Measurements from ENCODE around the gene SNCG.
"Not testable (repeated sequence)": the region's sequence is repeated elsewhere in the genome, so short reads cannot be mapped to it uniquely, and the experiment has no call there.

SNCG gene

DNA sequence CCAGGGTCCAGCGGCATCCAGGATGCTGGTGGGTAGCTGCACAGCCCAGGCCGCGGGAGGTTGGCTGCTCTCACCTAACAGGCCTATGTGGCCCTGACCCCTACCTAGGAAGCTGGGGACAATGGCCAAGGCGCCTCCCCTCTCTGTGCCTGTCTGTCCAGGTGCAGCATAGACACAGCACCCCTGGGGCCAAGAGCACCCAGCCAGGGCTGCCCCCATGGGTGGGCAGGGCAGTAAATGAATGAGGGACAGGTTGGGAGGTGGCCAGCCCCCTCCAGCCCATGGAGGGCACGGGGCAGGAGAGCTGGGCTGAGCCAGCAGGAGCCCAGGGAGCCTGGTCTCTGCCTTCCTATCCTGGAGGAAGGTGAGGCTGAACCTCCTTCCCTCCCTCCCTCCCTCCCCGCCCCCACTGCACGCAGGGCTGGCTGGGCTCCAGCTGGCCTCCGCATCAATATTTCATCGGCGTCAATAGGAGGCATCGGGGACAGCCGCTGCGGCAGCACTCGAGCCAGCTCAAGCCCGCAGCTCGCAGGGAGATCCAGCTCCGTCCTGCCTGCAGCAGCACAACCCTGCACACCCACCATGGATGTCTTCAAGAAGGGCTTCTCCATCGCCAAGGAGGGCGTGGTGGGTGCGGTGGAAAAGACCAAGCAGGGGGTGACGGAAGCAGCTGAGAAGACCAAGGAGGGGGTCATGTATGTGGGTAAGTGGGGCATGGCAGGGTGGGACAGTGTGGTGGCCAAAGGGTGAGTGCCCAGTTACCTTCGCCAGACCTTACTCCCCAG is at the start of gene SNCG:
Gene SNCG (plus strand): TSS at position 484 of the 785 bp plus-strand sequence. CDS start 99 bp downstream, at position 583.
- DNase-seq, result no peak

DNA sequence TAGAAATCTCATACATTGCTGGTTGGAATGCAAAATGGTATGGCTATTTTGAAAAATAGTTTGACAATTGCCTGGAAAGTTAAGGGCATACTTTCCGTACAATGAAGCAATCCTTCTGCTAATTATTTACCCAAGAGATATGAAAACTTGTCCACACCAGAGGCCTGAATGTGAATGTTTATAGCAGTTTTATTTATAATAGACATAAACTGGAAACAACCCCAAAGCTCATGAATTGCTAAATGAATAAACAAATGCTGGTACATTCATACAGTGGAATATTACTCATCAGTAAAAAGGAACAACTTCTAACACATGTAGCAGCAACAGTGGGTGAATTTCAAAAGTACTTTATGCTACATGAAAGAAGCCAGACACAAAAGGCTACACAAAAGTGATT is 43.7 kb upstream of the SNCG start:
- DNase-seq, result no peak

DNA sequence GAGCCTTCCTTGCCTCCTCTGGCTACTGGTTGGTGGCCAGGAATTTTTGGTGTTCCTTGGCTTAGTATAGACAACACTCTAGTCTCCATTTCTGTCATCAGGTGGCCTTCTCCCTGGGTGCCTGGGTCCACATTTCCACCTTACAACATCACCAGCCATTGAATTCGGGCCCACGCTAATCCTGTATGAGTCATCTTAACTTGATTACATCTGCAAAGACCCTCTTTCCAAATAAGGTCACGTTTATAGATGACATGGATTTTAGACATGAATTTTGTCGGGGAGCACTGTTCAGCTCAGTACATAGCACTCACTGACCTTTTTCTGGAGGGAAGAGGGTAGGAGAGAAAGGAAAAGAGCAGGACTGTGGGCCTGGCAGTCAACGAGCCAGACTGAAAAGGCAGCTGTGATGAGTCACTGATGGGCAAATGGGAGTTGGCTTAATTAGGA is 40.4 kb upstream of the SNCG start:
- DNase-seq, result no peak

DNA sequence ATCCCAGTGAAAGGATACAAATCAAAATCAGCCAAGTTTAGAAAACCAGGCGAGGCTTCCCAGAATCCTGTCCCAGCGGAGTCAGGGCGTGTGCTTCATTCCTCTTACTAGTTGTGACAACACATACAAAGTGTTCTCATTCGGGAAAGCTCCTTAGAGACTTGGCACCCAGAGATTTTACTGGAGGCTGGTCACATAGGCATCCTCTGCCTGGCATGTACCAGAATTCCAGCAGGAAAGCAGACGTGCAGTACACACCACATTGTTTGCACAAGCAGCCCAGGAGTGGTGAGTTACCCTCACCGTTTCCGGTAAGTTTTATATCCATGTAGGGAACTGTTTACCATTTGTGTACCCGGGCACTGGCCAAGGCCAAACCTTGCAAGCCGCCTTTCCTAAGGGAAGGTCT is 35.8 kb upstream of the SNCG start:
- DNase-seq, result no peak

DNA sequence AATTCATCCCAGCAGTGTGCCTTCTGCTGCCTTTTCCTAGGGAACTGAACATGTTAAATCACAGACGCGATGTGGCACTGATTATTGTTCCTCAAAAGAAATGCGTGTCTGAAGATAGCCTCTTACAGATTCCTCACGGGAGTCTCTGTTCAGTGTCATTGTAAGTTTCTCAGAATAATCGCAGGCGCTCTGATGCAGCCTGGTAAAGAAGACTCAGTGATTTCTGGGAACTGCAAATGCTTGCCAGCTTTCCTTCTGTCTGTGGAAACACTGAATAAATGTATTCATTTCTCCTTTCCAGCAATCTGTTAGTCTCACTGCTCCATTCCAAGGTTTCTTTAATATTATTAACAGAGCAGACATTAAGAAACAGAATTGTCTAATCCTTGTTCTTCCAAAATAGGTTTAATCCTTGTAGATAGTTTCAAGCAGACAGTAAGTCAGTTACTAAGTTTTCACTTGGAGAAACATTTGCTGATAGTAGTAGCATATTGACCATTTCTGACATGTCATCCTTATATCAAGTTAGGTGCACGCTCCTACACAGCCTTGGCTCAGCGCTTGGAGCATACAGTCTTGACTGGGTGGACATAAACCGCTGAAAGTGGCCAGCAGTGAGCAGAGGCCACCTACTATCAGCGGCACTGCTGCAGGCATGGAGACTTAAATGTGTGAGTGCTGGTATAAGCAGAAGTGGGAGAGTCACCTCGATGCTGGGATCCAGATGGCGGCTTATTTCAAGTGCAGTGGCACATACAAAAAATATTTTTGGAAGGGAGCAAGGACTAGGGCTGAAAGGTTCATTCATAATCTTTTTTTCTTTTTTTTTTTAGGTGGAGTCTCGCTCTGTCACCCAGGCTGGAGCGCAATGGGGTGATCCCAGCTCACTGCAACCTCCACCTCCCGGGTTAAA is 28.7 kb upstream of the SNCG start:
- no peak for DNase-seq

DNA sequence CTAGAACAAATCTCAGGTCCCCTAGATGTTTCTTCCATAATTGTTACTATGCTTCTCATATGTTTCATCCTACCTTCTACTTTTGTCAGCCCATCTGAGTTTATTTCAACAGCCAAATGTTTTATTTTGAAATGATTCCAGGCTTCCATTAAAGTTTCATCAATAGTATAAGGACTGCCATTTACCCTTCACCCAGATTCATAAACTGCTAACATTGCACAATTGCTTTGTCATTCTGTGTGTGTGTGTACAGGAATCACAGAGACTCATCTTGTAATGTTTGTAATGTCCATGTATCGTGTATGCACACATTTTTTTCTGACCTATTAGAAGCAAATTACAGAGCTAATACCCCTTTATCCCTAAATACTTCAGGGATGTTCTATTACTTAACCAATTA is 26.5 kb upstream of the SNCG start:
- no peak for DNase-seq

DNA sequence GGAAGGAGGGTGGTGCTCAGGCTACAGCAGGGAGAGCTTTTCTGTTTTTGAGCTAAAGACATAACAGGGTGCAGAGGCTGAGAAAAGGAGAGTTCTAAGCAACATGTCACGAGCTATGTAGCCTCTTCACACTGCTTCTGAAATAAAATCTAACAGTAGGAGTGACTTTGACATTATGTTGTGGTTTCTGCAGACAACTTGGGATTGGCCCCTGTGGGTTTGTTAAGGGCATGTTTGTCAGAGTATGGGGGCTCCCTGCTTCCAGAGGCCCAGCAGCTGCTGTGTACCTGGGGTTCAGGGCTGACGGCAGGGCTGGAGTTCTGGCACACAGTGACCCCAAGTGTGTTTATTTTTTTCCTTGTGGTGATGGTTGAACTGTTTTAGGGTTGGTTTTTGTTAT is 25.7 kb upstream of the SNCG start:
- DNase-seq, result no peak

DNA sequence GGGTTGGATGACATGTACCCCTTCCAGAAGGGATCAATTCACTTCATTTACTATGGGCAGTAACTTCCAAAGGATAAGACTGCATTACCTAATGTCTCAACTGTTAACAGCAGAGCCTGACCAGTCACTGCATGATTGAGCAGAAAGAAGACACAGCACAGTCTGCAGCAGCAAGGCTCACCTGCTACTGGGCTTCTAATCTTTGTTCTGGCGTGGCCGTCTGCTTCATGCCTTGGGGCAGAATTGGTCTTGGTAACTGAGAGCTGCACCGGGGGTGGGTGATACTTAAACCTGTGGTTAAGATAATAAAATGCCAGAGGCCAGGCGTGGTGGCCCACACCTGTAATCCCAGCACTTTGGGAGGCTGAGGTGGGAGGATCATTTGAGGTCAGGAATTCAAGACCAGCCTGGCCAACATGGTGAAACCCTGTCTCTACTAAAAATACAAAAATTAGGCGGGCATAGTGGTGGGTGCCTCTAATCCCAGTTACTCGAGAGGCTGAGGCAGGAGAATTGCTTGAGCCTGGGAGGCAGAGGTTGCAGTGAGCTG is 24.2 kb upstream of the SNCG start:
- DNase-seq, result not testable (repeated sequence)

DNA sequence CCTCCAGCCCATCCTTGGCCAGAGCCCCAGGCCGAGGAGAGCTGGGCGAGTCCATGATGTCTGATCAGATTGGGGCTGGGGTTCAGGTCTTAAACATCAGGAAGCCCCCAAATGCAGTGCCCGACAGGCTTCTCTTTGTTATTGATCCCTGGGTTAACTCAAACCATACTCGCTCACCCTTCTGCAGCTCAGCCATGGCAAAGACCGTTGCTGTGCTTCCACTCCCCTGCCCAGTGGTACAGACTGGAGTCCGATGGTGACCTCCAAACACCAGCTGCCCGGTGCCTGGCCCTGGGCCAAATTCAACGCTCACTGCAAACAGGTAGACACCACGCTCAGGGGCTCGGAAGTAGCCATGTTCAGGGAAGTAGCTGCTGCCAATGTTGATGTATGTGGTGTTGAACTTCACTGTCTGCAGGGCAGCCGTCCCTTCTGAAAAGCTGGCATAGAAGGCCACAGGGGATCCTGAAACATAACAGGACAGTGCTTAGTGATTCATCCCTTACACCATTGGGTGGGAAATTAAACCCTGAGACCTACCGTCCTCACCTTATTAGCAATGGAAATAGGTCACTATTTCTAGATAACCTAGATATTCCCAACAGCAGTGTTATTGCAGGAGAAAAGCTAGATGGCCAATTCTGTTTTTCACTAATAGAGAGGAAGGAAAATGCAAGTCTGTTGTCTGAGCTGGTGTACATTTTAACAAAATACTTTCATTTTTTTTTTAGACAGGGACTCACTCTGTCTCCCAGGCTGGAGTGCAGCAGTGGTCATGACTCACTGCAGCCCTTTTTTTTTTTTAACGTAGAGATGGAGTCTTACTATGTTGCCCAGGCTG is 21.5 kb upstream of the SNCG start:
- no peak for DNase-seq

DNA sequence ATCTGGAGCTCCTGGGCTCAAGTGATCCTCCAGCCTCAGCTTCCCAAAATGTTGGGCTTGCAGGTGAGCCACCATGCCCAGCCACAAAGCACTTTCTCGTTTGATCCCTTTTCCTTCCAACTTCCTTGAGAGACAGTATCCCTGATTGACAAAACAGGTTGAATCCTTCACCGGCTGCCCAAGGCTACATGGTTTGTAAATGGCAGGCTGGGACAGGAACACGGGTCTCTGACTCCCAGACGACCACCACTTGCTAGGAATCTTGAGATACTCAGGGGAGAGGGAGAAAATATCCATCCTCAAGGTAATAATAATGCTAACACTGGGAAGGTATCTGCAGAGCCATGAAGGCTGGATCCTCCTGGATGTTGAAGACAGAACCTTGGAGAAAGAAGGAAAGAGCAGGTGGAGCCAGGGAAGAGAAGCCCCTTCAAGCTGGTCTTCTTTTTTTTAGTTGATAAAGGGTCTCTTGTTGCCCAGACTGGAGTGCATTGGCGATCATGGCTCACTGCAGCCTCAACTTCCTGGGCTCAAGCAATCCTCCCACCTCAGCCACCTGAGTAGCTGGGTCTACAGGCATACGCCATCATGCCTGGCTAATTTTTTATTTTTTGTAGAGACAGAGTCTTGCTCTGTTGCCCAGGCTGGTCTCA is 20.8 kb upstream of the SNCG start:
- DNase-seq, result no peak

DNA sequence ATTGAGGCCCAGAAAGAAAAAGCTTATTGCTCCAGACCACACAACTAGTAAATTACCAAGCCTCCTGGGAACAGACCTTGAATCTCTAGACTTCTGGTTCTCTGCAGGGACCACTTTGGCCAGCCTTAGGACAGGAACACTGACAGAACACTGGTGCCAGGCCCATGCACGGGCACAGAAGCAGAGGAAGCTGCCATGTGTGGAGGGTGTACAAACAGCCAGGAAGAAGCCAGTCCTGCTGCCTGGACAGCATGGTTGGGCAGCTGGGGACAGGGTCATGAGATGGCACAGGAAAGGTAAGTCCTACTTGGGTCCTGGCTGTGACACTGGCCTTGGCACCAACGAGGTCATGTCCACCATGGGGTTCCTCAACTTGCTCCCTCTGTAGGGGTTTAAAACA is 20.1 kb upstream of the SNCG start:
- DNase-seq, result no peak

DNA sequence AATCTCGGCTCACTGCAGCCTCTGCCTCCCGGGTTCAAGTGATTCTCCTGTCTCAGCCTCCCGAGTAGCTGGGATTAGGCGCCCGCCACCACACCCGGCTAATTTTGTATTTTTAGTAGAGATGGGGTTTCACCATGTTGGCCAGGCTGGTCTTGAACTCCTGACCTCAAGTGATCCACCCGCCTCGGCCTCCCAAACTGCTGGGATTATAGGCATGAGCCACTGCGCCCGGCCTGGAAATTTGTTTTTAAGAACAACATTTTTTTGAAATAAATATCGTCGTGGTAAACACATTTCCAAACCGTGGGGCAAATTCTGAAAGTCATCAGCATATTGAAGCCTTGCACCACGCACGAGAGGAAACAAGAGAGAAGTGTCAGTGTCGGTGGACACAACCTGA is 18.3 kb upstream of the SNCG start:
- not testable (repeated sequence) for DNase-seq

DNA sequence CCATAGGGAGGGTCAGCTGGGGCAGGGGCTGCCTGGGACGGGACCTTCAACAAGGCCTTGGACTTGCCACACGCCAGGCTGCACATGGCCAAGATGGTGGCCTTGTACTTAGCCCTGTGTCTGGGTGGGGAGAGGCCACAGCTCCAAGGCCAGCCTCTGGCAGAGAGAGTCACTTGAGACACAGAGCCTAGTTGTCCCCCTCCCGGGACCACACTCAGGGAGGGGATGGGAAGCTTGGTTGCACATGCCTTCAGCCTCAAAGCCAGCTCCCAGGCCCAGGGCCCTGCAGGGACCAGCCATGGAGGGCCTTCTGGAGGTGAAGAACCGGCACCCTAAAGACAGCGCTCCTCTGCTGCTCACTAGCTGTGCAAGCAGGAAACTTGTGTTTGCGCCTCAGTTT is 17.7 kb upstream of the SNCG start:
- no peak for DNase-seq

DNA sequence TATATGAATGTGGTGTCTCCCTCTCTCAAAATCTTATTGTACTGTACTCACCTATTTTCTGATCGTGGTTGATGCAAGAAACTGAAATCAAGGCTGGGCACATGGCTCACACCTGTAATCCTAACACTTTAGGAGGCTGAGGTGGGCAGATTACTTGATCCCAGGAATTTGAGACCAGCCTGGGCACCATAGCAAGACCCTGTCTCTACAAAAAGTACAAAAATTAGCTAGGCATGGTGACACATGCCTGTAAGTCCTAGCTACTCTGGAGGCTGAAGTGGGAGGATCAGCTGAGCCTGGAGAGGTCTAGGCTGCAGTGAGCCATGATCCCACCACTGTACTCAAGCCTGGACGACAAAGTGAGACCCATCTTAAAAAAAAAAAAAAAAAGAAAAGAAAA is 17.0 kb upstream of the SNCG start:
- DNase-seq, result no peak

DNA sequence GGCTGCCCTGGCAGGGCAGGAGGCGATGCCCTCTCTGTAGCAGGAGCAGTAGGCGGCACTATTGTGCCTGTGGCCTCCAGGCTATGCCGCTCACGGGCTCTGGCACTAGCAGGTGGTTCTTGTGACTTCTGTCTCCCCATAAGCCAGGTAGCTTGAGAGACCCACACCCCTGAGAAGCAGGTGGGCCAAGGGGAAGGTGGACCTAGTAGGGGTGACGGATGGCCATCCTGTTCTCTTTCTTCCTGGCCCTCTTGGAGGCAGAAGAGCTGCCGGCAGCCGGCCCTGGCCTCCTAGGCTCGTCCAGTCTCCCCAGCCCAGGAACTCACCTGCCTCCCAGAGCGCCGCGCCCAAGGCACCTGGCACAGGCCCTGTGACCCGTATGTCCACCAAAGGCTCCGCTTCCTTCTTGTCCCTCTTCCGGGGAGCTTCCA is 16.4 kb upstream of the SNCG start:
- no peak for DNase-seq

DNA sequence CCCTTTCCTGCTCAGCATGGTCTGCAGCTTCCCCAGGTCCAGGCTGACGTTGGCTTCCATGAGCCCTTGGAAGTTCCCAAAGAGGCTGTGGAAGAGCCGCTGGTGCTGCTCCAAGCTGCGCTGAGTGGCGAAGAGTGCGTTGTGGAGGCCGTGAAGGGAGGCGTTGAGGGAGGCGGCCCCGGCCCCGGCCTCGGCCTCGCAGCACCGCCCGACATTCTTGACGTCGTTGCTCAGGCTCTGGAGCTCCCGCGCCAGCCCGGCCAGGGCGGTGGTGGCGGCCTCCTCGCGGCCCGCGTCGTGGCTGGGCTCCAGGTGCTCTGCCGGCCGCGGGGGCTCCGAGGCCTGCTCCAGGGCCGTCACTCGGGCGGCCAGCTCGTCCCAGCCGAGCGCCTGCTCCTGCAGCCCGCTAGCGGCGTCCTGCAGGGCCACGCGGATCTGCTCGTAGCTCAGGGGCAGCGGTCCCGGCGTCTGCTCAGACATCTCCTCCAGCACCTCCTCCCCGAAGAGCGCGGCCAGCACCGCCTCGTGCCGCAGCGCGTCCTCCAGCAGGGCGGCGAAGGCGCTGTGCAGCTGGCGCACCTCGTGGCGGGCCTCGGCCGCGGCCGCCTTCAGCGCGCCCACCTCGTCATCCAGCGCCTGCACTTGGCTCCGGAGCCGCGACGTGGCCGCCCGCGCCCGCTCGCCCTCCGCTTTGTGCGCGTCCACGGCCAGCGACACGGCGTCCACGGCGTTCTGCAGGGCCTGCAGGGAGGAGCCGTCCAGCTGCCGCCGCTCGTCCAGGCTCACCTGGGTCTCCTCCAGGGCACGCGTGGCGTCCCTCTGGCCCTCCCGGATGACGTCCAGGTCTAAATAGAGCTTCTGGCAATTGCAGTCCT is 15.7 kb upstream of the SNCG start:
- DNase-seq, result no peak

DNA sequence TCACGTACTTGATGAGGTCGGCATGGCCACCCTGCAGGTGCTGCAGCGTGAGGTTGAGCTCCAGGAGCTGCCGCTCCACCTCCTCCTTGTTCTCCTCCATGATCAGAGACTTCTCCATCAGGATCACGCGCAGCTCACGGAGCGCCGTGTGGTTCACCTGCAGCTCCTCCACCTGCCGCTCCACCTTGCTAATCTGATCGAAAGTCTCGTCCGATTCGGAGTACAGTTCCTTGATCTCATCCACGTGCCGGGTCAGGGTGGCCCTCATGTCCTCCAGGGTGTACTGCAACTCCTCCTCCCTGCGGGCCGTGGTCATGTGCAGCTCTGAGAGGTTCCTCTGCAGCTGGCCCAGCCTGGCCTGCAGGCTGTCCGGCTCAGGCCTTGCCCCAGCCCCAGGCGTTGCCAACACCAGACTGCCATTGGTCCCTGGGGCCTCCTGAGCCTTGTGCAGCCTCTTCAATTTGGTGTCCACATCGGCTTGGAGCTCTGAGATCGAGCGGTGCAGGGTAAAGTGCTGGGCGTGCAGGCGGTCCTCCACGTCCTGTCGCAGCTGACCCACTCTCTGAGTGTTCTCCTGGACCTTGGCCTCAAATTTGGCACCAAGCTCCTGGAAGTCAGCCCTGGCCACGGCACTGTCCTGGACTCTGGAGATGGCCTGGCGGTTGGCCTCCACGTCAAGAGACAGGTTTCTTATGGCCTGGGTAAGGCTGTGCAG is 14.9 kb upstream of the SNCG start:
- no peak for DNase-seq

DNA sequence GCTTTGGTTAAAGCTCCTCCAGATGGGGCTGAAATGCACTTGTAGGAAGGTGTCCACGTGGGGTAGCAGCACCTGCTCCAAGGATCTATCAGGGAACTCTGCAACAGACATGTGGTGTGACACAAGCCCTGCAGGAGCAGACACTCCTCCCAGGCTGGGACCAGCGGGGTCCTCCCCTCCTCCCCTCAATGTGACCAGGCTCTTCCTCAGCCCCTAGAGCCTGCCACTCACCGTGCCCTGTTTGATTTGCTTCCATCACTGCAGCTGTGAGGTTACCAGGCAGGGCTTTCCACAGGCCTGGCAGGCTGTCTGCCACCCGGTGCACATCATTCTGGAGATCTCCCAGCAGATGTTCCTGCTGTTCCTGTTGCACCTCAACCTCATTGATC is 14.4 kb upstream of the SNCG start:
- no peak for DNase-seq

DNA sequence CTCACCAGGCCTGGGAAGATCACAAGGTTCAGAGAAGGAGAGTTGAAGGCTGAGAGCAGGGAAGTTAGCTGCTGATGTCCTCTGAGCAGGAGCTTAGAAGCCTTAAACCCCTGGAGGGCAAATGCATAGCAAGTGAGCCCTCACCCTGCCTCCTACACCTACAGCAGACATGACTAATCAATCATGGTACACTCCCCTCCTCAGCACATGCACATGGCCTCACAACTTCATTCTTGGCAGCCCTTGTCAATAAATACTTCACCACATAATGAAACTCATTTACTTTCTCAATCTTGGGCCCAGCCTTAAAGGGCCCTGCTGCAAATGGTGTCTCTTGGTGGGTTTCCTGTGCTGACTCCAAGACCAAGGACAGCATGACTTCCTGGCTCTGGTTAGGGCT is 13.9 kb upstream of the SNCG start:
- no peak for DNase-seq

DNA sequence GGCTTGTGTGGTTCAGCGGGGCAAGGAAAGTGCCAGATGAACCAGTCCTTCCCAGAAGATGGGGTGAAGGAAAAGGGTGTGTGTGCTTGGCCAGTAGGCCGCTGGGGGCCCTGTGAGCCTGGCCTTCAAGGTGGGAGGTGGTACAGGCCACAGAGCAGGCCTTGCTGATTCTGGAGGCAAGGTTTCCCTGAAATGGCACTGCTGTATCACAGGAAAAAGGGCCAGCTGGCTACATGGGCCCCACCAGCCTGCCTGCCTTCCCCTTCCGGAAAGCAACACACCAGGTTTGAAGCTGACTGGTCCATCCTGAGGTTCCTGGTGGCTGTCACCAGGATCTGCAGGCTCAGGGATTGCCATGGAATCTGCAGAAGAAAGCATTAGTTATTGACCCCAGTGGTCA is 13.5 kb upstream of the SNCG start:
- DNase-seq, result no peak
